Measurements from ENCODE around the gene DIS3L2.

The DIS3L2 gene

GRCh38 chr2:232203166-232203891 lies 241.8 kb downstream of the DIS3L2 start:
- H3K27me3 ChIP-seq (replicated peaks; ENCODE audit: control insufficient read depth, insufficient read depth, low read length), result no peaks in the 10 kb centered on the region
- DNase-seq (ENCODE audit: extremely low read depth, insufficient read length), result no peak
- no peaks in the 10 kb centered on the region; the same call in 1 of the 2 replicates for H3K36me3 ChIP-seq (ENCODE audit: control insufficient read depth, insufficient read depth, low read length)
- no peak for TF ChIP-seq CTCF (IDR thresholded peaks at IDR 0.05; ENCODE audit: insufficient read depth, low read length, poor library complexity, severe bottlenecking)
- H3K4me3 ChIP-seq (replicated peaks; ENCODE audit: low read depth, low read length), result no peak overlapping the region

GRCh38 chr2:232203936-232204335 lies 242.4 kb downstream of the DIS3L2 start:
- no peak overlapping the region for H3K4me3 ChIP-seq (replicated peaks; ENCODE audit: low read depth, low read length)
- TF ChIP-seq CTCF (IDR thresholded peaks at IDR 0.05; ENCODE audit: insufficient read depth, low read length, poor library complexity, severe bottlenecking), result no peak
- DNase-seq (ENCODE audit: extremely low read depth, insufficient read length), result no peak
- no peaks in the 10 kb centered on the region for H3K36me3 ChIP-seq (ENCODE audit: control insufficient read depth, insufficient read depth, low read length)
- no peaks in the 10 kb centered on the region for H3K27me3 ChIP-seq (replicated peaks; ENCODE audit: control insufficient read depth, insufficient read depth, low read length)

DNA sequence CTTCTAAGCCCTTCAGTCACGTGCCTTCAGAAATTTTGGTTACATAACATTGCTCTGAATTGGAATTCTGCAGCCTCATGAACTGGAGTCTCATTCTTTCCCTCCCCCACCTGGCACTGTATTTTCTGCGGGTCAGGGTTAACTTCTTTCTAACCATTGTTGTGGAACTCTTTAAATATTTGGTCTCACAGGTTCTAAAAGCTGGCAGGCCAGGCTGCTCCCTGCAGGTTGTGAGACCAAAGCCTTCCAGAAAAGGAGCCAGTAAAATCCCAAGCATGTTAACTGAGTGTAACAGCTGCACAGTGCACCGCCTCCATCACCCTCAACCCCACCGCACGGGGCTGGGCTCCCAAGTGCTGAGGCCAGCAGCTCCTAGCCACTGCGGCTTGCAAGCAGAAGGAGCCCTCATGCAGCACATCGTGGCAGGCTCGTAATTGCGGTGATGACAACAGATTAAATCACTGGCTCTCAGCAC lies 243.0 kb downstream of the DIS3L2 start:
- no peak for TF ChIP-seq CTCF (IDR thresholded peaks at IDR 0.05; ENCODE audit: insufficient read depth, low read length, poor library complexity, severe bottlenecking)
- Histone ChIP-seq H3K36me3 (ENCODE audit: control insufficient read depth, insufficient read depth, low read length) (no peaks in the 10 kb centered on the region), H3K4me3 (replicated peaks; ENCODE audit: low read depth, low read length) (no peak overlapping the region), H3K27me3 (replicated peaks; ENCODE audit: control insufficient read depth, insufficient read depth, low read length) (no peaks in the 10 kb centered on the region)
- no peak for DNase-seq (ENCODE audit: extremely low read depth, insufficient read length)

DNA sequence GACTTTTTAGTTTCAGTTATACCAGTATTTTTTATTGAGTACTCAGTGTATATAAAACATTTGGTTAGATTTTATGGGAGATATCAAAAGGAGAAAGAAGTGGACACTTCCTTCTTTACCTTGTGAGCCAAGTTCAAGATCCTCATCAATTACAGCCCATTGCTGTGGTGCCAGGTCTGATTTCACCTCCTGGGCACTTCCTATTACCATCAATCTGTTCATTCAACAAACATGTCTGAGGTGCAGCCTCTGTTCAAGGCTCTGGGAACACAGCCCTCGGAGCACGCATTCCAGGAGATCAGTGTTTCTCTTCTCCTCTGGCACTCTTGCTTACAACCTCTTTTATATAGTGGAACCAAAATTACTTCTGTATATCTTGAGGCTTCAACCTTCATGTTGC lies 245.7 kb downstream of the DIS3L2 start:
- H3K4me3 ChIP-seq (replicated peaks; ENCODE audit: low read depth, low read length), result no peak overlapping the region

DNA sequence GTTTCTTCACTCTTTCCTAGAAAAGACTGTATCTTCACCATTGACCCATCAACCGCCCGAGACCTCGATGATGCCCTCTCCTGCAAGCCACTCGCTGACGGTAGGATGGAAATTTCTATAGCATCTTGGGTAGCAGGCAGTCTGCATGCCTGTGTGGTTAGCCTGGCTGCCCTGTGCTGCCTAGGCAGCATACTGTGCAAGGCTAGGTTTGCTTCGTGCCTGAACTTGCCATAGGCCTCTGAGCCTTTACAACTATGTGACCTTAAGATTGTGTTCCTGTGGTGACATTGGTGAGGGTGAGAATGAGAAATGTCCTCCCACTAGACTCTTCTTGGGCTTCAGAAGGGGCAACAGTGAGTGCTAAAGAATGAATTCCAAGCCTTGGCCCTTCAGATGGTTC lies 248.8 kb downstream of the DIS3L2 start:
- no peak for DNase-seq (ENCODE audit: extremely low read depth, insufficient read length)

More for the DNA sequence above, 245.7 kb downstream of the DIS3L2 start:
- no peak for DNase-seq (ENCODE audit: extremely low read depth, insufficient read length)
- TF ChIP-seq CTCF (IDR thresholded peaks at IDR 0.05; ENCODE audit: insufficient read depth, low read length, poor library complexity, severe bottlenecking), result no peak
- Histone ChIP-seq H3K27me3 (replicated peaks; ENCODE audit: control insufficient read depth, insufficient read depth, low read length) (no peaks in the 10 kb centered on the region), H3K36me3 (ENCODE audit: control insufficient read depth, insufficient read depth, low read length) (no peaks in the 10 kb centered on the region)

More for the DNA sequence above, 248.8 kb downstream of the DIS3L2 start:
- Histone ChIP-seq H3K36me3 (ENCODE audit: control insufficient read depth, insufficient read depth, low read length) (no peaks in the 10 kb centered on the region), H3K4me3 (replicated peaks; ENCODE audit: low read depth, low read length) (no peak overlapping the region), H3K27me3 (replicated peaks; ENCODE audit: control insufficient read depth, insufficient read depth, low read length) (no peaks in the 10 kb centered on the region)
- TF ChIP-seq CTCF (IDR thresholded peaks at IDR 0.05; ENCODE audit: insufficient read depth, low read length, poor library complexity, severe bottlenecking), result no peak

Data from GM06990 (cell line).